H1 (cell line): ENCODE results near the gene SLC5A9. TPM values are rescaled to one million over a fixed set of nuclear protein-coding genes. Genes with fewer than 3 reads are reported as not detected.

ENCODE experiments used
- CTCF ChIA-PET: fragments of 300-600 bp; sonication (Branson Sonifier 250); formaldehyde crosslinking; loops from one replicate; lab custom pipeline; 2021; ENCODE audit not compliant: partially characterized antibody; lab: Charles Lee
- POLR2A ChIA-PET: fragments of 300-600 bp; sonication (Branson Sonifier 250); formaldehyde crosslinking; loops from one replicate; lab custom pipeline; 2021; ENCODE audit warnings: inconsistent platforms; ENCODE audit not compliant: partially characterized antibody; lab: Charles Lee
- DNase-seq, 2 experiments: peaks; one replicate each; pipeline versions ENCODE4 v3.0.0 to v3.0.0-alpha.2; 2010 to 2022; ENCODE audit warnings: low spot score in 2 of 2, low read depth in 1 of 2, mixed read lengths in 1 of 2
- FAIRE-seq: peaks from 2 replicates; lab custom pipeline; 2011; peaks lifted over from hg19 to GRCh38; lab: Jason Lieb, UNC
- H2AFZ ChIP-seq: 2 replicates; pipeline ENCODE4 v1.8.1; 2012; ENCODE audit warnings: low read length, inconsistent platforms
- H2AK5ac ChIP-seq: 2 replicates; pipeline ENCODE4 v1.6.1; 2013; ENCODE audit warnings: low read depth, low read length
- H2BK120ac ChIP-seq: replicated peaks from 2 replicates; pipeline ENCODE3; 2013; ENCODE audit warnings: low read depth, low read length, inconsistent platforms
- H2BK12ac ChIP-seq: 2 replicates; pipeline ENCODE4 v1.6.1; 2013; ENCODE audit warnings: low read depth, low read length
- H2BK15ac ChIP-seq: 2 replicates; pipeline ENCODE4 v1.6.1; 2013; ENCODE audit warnings: low read length
- H2BK20ac ChIP-seq: 2 replicates; pipeline ENCODE4 v1.6.1; 2013; ENCODE audit warnings: low read length
- H2BK5ac ChIP-seq: 2 replicates; pipeline ENCODE4 v1.6.1; 2013; ENCODE audit warnings: low read depth, low read length
- H3K14ac ChIP-seq: 2 replicates; pipeline ENCODE4 v1.6.1; 2013; ENCODE audit warnings: inconsistent platforms; ENCODE audit not compliant: insufficient read length
- H3K18ac ChIP-seq: 2 replicates; pipeline ENCODE4 v1.6.1; 2013; ENCODE audit warnings: low read length; ENCODE audit errors: extremely low read depth
- H3K23ac ChIP-seq: 2 replicates; pipeline ENCODE4 v1.6.1; 2013; ENCODE audit warnings: inconsistent platforms; ENCODE audit not compliant: insufficient read length
- H3K23me2 ChIP-seq: 2 replicates; pipeline ENCODE4 v1.6.1; 2013; ENCODE audit warnings: low read depth, low read length
- H3K27ac ChIP-seq: 2 replicates; pipeline ENCODE4 v1.6.1; 2011; ENCODE audit warnings: low read depth, low read length, inconsistent platforms
- H3K27me3 ChIP-seq, 4 experiments: replicated peaks in 1 of 4; 1 replicate in 1 of 4; 2 replicates in 3 of 4; pipeline versions ENCODE4 v1.6.1 to v1.8.1; 2011 to 2013; ENCODE audit warnings: low read length in 3 of 4, mild to moderate bottlenecking in 3 of 4, inconsistent platforms in 2 of 4, mixed read lengths in 2 of 4, moderate library complexity in 1 of 4; ENCODE audit not compliant: control insufficient read depth in 3 of 4, insufficient read depth in 3 of 4; ENCODE audit errors: extremely low read depth in 1 of 4
- H3K36me3 ChIP-seq, 4 experiments: 2 replicates each; pipeline versions ENCODE4 v1.6.1 to v1.8.1; 2011 to 2013; ENCODE audit warnings: mild to moderate bottlenecking in 4 of 4, low read length in 3 of 4, moderate library complexity in 2 of 4, control low read depth in 1 of 4, inconsistent platforms in 1 of 4; ENCODE audit not compliant: insufficient read depth in 4 of 4, control insufficient read depth in 2 of 4
- H3K4ac ChIP-seq: replicated peaks from 2 replicates; pipeline ENCODE3; 2013; ENCODE audit warnings: low read length, low read depth, mixed read lengths, inconsistent platforms; ENCODE audit not compliant: insufficient read length
- H3K4me1 ChIP-seq, 4 experiments: replicated peaks in 1 of 4; 1 replicate in 1 of 4; 2 replicates in 3 of 4; pipeline versions ENCODE4 v1.6.1 to v1.8.1; 2011 to 2013; ENCODE audit warnings: low read length in 3 of 4, inconsistent platforms in 2 of 4, mixed read lengths in 1 of 4; ENCODE audit not compliant: insufficient read depth in 4 of 4, control insufficient read depth in 3 of 4
- H3K4me2 ChIP-seq, 2 experiments: 2 replicates each; pipeline versions ENCODE4 v1.6.1 to v1.8.1; 2011 to 2013; ENCODE audit warnings: low read depth in 2 of 2, low read length in 2 of 2, control low read depth in 1 of 2, inconsistent platforms in 1 of 2, mild to moderate bottlenecking in 1 of 2; ENCODE audit not compliant: insufficient read depth in 1 of 2
- H3K4me3 ChIP-seq, 4 experiments: fragments of 200-600, 300-600 bp in 1 of 4; sonication (generic), shearing (Covaris generic), sonication (Bioruptor Twin) in 1 of 4; 2 replicates each; pipeline versions ENCODE4 v1.5.1 to v1.8.1; 2011 to 2016; ENCODE audit warnings: low read length in 4 of 4, low read depth in 3 of 4, control low read depth in 2 of 4, inconsistent platforms in 2 of 4, mild to moderate bottlenecking in 2 of 4, mixed read lengths in 1 of 4, moderate library complexity in 1 of 4; ENCODE audit not compliant: insufficient read depth in 2 of 4; ENCODE audit errors: extremely low read depth in 1 of 4
- H3K56ac ChIP-seq: replicated peaks from 2 replicates; pipeline ENCODE3; 2013; ENCODE audit warnings: low read depth, mild to moderate bottlenecking, mixed read lengths, low read length, inconsistent platforms; ENCODE audit not compliant: insufficient read length
- H3K79me1 ChIP-seq: 2 replicates; pipeline ENCODE4 v1.6.1; 2013; ENCODE audit warnings: low read depth, low read length, control low read depth
- H3K79me2 ChIP-seq, 2 experiments: 2 replicates each; pipeline versions ENCODE4 v1.6.1 to v1.8.1; 2012 to 2013; ENCODE audit warnings: low read length in 2 of 2, mild to moderate bottlenecking in 2 of 2, inconsistent platforms in 1 of 2; ENCODE audit not compliant: insufficient read depth in 2 of 2, control insufficient read depth in 1 of 2
- H3K9ac ChIP-seq, 4 experiments: replicated peaks in 1 of 4; 1 replicate in 1 of 4; 2 replicates in 3 of 4; pipeline versions ENCODE4 v1.6.1 to v1.8.1; 2011 to 2013; ENCODE audit warnings: low read depth in 3 of 4, low read length in 3 of 4, control low read depth in 2 of 4, mild to moderate bottlenecking in 2 of 4, moderate library complexity in 2 of 4, inconsistent platforms in 1 of 4; ENCODE audit errors: extremely low read depth in 1 of 4
- H3K9me3 ChIP-seq, 2 experiments: 2 replicates each; pipeline versions ENCODE4 v1.6.1 to v1.8.1; 2012 to 2013; ENCODE audit warnings: mild to moderate bottlenecking in 2 of 2, moderate library complexity in 2 of 2, control low read depth in 1 of 2, inconsistent platforms in 1 of 2, low read depth in 1 of 2, low read length in 1 of 2, mixed read lengths in 1 of 2; ENCODE audit not compliant: insufficient read depth in 2 of 2
- H4K20me1 ChIP-seq, 2 experiments: replicated peaks in 1 of 2; 2 replicates each; pipeline versions ENCODE3 to v1.8.1; 2011 to 2013; ENCODE audit warnings: inconsistent platforms in 2 of 2, low read length in 2 of 2, mild to moderate bottlenecking in 1 of 2; ENCODE audit not compliant: insufficient read depth in 2 of 2, control insufficient read depth in 1 of 2
- H4K5ac ChIP-seq: 2 replicates; pipeline ENCODE4 v1.6.1; 2013; ENCODE audit warnings: low read length, low read depth, mixed read lengths, inconsistent platforms; ENCODE audit not compliant: insufficient read length
- H4K8ac ChIP-seq: 2 replicates; pipeline ENCODE4 v1.8.0; 2013; ENCODE audit warnings: mild to moderate bottlenecking, moderate library complexity, low read length, inconsistent platforms; ENCODE audit not compliant: insufficient read depth; ENCODE audit errors: extremely low read depth
- H4K91ac ChIP-seq: replicated peaks from 2 replicates; pipeline ENCODE3; 2013; ENCODE audit warnings: low read length, mixed read lengths, inconsistent platforms; ENCODE audit not compliant: insufficient read length
- CBX5 ChIP-seq: fragments of 300-800, 300-1000 bp; sonication (generic); IDR thresholded peaks from 2 replicates; pipeline ENCODE4 v1.7.1; 2016; ENCODE audit warnings: antibody characterized with exemption, low read length, low read depth
- CHD1 ChIP-seq: IDR thresholded peaks from 2 replicates; pipeline ENCODE4 v1.6.1; 2012; ENCODE audit warnings: low read depth, low read length, improper control_type of control experiment
- CHD2 ChIP-seq: IDR thresholded peaks from 2 replicates; pipeline ENCODE4 v1.6.1; 2012; ENCODE audit warnings: low read length, improper control_type of control experiment
- EGR1 ChIP-seq: IDR thresholded peaks from 2 replicates; pipeline ENCODE4 v1.6.1; 2011; ENCODE audit warnings: low read depth, low read length, borderline replicate concordance
- RFX5 ChIP-seq: IDR thresholded peaks from 2 replicates; pipeline ENCODE4 v1.6.1; 2011; ENCODE audit warnings: low read depth, low read length, improper control_type of control experiment, borderline replicate concordance
- RNF2 ChIP-seq: fragments of 200-900, 300-1000 bp; sonication (generic); IDR thresholded peaks from 2 replicates; pipeline ENCODE4 v1.7.1; 2016; ENCODE audit warnings: borderline replicate concordance, low read depth, mild to moderate bottlenecking, antibody characterized with exemption, low read length; ENCODE audit not compliant: poor library complexity, severe bottlenecking; ENCODE audit errors: missing control alignments
- TAF7 ChIP-seq: optimal IDR thresholded peaks from 2 replicates; pipeline ENCODE3; 2011; ENCODE audit warnings: low read depth, mild to moderate bottlenecking, inconsistent platforms, low read length, moderate library complexity, borderline replicate concordance
- TEAD4 ChIP-seq: IDR thresholded peaks from 2 replicates; pipeline ENCODE4 v1.6.1; 2012; ENCODE audit warnings: low read depth, low read length, inconsistent platforms, mixed read lengths
- WGBS, 2 experiments: shearing (Covaris generic) in 1 of 2; methylation state at CpG; one replicate each; pipeline versions ENCODE4 v1.1.6 to v1.1.7; 2013 to 2015; ENCODE audit warnings: low lambda C conversion rate in 2 of 2, mixed read lengths in 2 of 2, inconsistent platforms in 1 of 2, low coverage in 1 of 2, missing lambda C conversion rate in 1 of 2; ENCODE audit not compliant: insufficient replicate concordance in 2 of 2, insufficient coverage in 1 of 2, insufficient read length in 1 of 2; ENCODE audit errors: extremely low coverage in 1 of 2, missing lambda C conversion rate in 1 of 2; 5-methylcytosine and 5-hydroxymethylcytosine counted together
- polyA plus RNA-seq, 7 experiments: library from polyadenylated mRNA; depleted of rRNA in 3 of 7; stranded (reverse) in 5 of 7; unstranded in 2 of 7; fragments of >200 nt in 5 of 7; fragments of 200-250 nt in 2 of 7; gene quantifications; 1 replicate in 5 of 7; 2 replicates in 1 of 7; 4 replicates in 1 of 7; pipeline versions ENCODE4 v1.2.1 to v1.2.3, GENCODE V29; 2011 to 2013; ENCODE audit warnings: missing spikeins in 2 of 7, mixed read lengths in 2 of 7
- total RNA-seq: library from RNA; stranded (reverse); fragmentation: NEBNext Ultra II Directional; extraction: Animal tissue kit (Norgen Biotek cat#: 25700); gene quantifications from 2 replicates; pipeline ENCODE4 v1.2.1, GENCODE V29; 2021
- TF ChIP-seq, protein P1 (sequence below), 3 experiments: IDR thresholded peaks; 1 replicate in 2 of 3; 2 replicates in 1 of 3; pipeline versions ENCODE4 v1.5.1 to v1.6.1; 2011; ENCODE audit warnings: low read length in 3 of 3, mild to moderate bottlenecking in 3 of 3, inconsistent platforms in 2 of 3, low read depth in 1 of 3, moderate library complexity in 1 of 3; ENCODE audit not compliant: insufficient read depth in 1 of 3; ENCODE audit errors: control extremely low read depth in 1 of 3
- TF ChIP-seq, protein P2 (sequence below): IDR thresholded peaks from 2 replicates; pipeline ENCODE4 v1.6.1; 2012; ENCODE audit warnings: low read length, inconsistent platforms

SLC5A9 gene
- total and polyA plus RNA-seq, 2 of the 8 experiments (the other 6 are each of a cell fraction or from before 2014, with no cell fraction given) = 0.03 TPM; not detected in 1

DNA sequence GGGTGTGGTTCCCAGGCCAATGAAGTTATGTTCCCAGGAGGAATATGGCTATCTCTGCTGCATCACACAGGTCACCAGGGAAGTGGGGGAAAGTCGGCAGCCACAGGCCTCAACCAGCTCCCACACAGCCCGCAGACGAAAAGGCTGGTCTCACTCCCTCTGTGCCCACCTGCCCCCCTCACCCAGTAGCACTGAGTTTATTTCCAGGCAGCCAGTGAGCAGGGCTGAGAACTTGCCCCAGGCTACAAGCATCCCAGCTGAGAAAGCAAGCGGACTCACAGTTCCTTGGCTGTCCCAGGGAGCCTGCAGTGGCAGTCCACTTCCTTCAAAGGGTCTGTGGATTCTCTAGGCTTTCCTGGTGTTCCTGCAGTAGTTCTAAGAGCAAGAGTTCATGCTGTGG lies 68.9 kb downstream of the SLC5A9 start:
- H3K18ac ChIP-seq = no peak overlapping the region
- H3K4me2 ChIP-seq = no peak overlapping the region
- no peak overlapping the region for H4K91ac ChIP-seq
- H2BK5ac ChIP-seq = no peak overlapping the region
- no peak for DNase-seq
- H3K4me1 ChIP-seq = no peaks in the 10 kb centered on the region
- H3K4me3 ChIP-seq = no peak overlapping the region
- WGBS, 2 experiments = 84% methylated on average over 4 of the region's 4 CpGs; no CpG with 5 or more reads in 1 of the 2 experiments
- H2BK12ac ChIP-seq = no peak overlapping the region
- FAIRE-seq = no peak
- H4K8ac ChIP-seq = no peak overlapping the region
- H3K4ac ChIP-seq = no peak overlapping the region
- no peaks in the 10 kb centered on the region for H3K79me2 ChIP-seq
- no peaks in the 10 kb centered on the region for H4K20me1 ChIP-seq
- H2BK120ac ChIP-seq = no peak overlapping the region
- H3K9ac ChIP-seq = no peak overlapping the region
- no peak overlapping the region for H2BK15ac ChIP-seq
- no peak overlapping the region for H2AK5ac ChIP-seq
- H3K27me3 ChIP-seq = no peaks in the 10 kb centered on the region
- no peak overlapping the region for H3K56ac ChIP-seq
- no peaks in the 10 kb centered on the region; a peak in 1 of 8 replicates for H3K36me3 ChIP-seq
- no peak overlapping the region for H3K27ac ChIP-seq
- no peak overlapping the region for H3K23ac ChIP-seq
- H3K14ac ChIP-seq = no peak overlapping the region
- peaks cover 6 to 8% of the 10 kb centered on the region in 2 experiments; a peak in 2 of 4 replicates for H3K9me3 ChIP-seq
- no peaks in the 10 kb centered on the region for H3K79me1 ChIP-seq
- H2BK20ac ChIP-seq = no peak overlapping the region
- ChIA-PET CTCF (interaction anchor here (1.2 to 1.6 kb wide), 2 partner anchors 12 to 208 kb away, joined by 3 to 4 read pairs; no protein-coding TSS in a partner anchor), POLR2A (no interaction called here)
- no peak overlapping the region for H4K5ac ChIP-seq
- H2AFZ ChIP-seq = no peak overlapping the region
- H3K23me2 ChIP-seq = no peaks in the 10 kb centered on the region
- TF ChIP-seq, protein P1, sequence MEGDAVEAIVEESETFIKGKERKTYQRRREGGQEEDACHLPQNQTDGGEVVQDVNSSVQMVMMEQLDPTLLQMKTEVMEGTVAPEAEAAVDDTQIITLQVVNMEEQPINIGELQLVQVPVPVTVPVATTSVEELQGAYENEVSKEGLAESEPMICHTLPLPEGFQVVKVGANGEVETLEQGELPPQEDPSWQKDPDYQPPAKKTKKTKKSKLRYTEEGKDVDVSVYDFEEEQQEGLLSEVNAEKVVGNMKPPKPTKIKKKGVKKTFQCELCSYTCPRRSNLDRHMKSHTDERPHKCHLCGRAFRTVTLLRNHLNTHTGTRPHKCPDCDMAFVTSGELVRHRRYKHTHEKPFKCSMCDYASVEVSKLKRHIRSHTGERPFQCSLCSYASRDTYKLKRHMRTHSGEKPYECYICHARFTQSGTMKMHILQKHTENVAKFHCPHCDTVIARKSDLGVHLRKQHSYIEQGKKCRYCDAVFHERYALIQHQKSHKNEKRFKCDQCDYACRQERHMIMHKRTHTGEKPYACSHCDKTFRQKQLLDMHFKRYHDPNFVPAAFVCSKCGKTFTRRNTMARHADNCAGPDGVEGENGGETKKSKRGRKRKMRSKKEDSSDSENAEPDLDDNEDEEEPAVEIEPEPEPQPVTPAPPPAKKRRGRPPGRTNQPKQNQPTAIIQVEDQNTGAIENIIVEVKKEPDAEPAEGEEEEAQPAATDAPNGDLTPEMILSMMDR (IDR thresholded peaks at IDR 0.05; ENCODE audit: control extremely low read depth in 1 of 3, insufficient read depth in 1 of 3, low read depth in 1 of 3, low read length in 3 of 3) = no peak
- TF ChIP-seq RFX5 (no peak), RNF2 (no peak), TEAD4 (no peak), CHD1 (no peak), CBX5 (no peak), EGR1 (no peak), TAF7 (no peak), CHD2 (no peak)
- TF ChIP-seq, protein P2, sequence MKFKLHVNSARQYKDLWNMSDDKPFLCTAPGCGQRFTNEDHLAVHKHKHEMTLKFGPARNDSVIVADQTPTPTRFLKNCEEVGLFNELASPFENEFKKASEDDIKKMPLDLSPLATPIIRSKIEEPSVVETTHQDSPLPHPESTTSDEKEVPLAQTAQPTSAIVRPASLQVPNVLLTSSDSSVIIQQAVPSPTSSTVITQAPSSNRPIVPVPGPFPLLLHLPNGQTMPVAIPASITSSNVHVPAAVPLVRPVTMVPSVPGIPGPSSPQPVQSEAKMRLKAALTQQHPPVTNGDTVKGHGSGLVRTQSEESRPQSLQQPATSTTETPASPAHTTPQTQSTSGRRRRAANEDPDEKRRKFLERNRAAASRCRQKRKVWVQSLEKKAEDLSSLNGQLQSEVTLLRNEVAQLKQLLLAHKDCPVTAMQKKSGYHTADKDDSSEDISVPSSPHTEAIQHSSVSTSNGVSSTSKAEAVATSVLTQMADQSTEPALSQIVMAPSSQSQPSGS = no peak
